B cell (primary cell): ENCODE data around the gene SHH. TPM values are rescaled to one million over a fixed set of nuclear protein-coding genes. Genes with fewer than 3 reads are reported as not detected.

Experiments used
- ATAC-seq: fragments of 200-7000 bp; cut with Tn5 transposase; one replicate; pipeline ENCODE4 v1.10.0; 2021; ENCODE audit warnings: low read depth, mild to moderate bottlenecking, moderate number of reproducible peaks, moderate library complexity
- CTCF ChIA-PET: fragments of 350-600 bp; sonication (Branson Sonifier 250); formaldehyde crosslinking; loops from one replicate; lab custom pipeline; 2021; ENCODE audit warnings: antibody characterized with exemption, inconsistent platforms; lab: Charles Lee
- POLR2A ChIA-PET: fragments of 350-600 bp; sonication (Branson Sonifier 250); formaldehyde crosslinking; loops from one replicate; lab custom pipeline; 2021; ENCODE audit warnings: antibody characterized with exemption; lab: Charles Lee
- DNase-seq: peaks from one replicate; pipeline ENCODE4 v3.0.0; 2013
- H2AFZ ChIP-seq: 2 replicates; pipeline ENCODE4 v1.6.1; 2012; ENCODE audit warnings: mild to moderate bottlenecking, low read depth, low read length; ENCODE audit not compliant: insufficient read depth, poor library complexity, severe bottlenecking
- H3K27ac ChIP-seq, 2 donors: 1 replicate in 1 of 2; 2 replicates in 1 of 2; pipeline ENCODE4 v1.5.1; 2012 to 2013; ENCODE audit warnings: low read length in 2 of 2, mild to moderate bottlenecking in 2 of 2, moderate library complexity in 1 of 2
- H3K27me3 ChIP-seq, 4 experiments: fragments of 200-600 bp in 1 of 4; sonication (generic) in 1 of 4; replicated peaks in 1 of 4; 1 replicate in 2 of 4; 2 replicates in 2 of 4; pipeline versions ENCODE4 v1.6.1 to v1.7.0; 2013 to 2016; ENCODE audit warnings: low read length in 3 of 4, mild to moderate bottlenecking in 2 of 4, mixed read lengths in 1 of 4, moderate library complexity in 1 of 4; ENCODE audit not compliant: insufficient read depth in 4 of 4, control insufficient read depth in 3 of 4; ENCODE audit errors: control extremely low read depth in 1 of 4
- H3K36me3 ChIP-seq, 2 experiments: replicated peaks in 1 of 2; 1 replicate in 1 of 2; 2 replicates in 1 of 2; pipeline versions ENCODE4 v1.6.1 to v1.7.1; 2013; ENCODE audit warnings: low read length in 1 of 2; ENCODE audit not compliant: insufficient read depth in 2 of 2, control insufficient read depth in 1 of 2; ENCODE audit errors: control extremely low read depth in 1 of 2, extremely low read depth in 1 of 2
- H3K4me1 ChIP-seq, 2 donors: fragments of 200-600 bp in 1 of 2; sonication (generic) in 1 of 2; 1 replicate in 1 of 2; 2 replicates in 1 of 2; pipeline versions ENCODE4 v1.5.1 to v1.6.1; 2013 to 2017; ENCODE audit warnings: low read length in 2 of 2; ENCODE audit not compliant: control insufficient read depth in 2 of 2, insufficient read depth in 2 of 2
- H3K4me2 ChIP-seq: replicated peaks from 2 replicates; pipeline ENCODE3; 2012; ENCODE audit warnings: mild to moderate bottlenecking, low read depth, low read length; ENCODE audit not compliant: poor library complexity, severe bottlenecking
- H3K4me3 ChIP-seq, 5 experiments: fragments of 200-600 bp in 1 of 5; sonication (generic) in 1 of 5; 1 replicate in 3 of 5; 2 replicates in 2 of 5; pipeline versions ENCODE4 v1.5.1 to v1.7.0; 2011 to 2016; ENCODE audit warnings: low read length in 4 of 5, mild to moderate bottlenecking in 4 of 5, low read depth in 2 of 5, control low read depth in 1 of 5, moderate library complexity in 1 of 5; ENCODE audit not compliant: insufficient read depth in 1 of 5; ENCODE audit errors: control extremely low read depth in 1 of 5, extremely low read depth in 1 of 5
- H3K79me2 ChIP-seq: fragments of 200-600 bp; sonication (generic); one replicate; pipeline ENCODE4 v1.6.0; 2016; ENCODE audit warnings: low read length; ENCODE audit not compliant: control insufficient read depth, insufficient read depth
- H3K9ac ChIP-seq: fragments of 200-600 bp; sonication (generic); 2 replicates; pipeline ENCODE4 v1.6.1; 2017; ENCODE audit warnings: mild to moderate bottlenecking, low read length, moderate library complexity
- H3K9me3 ChIP-seq, 3 donors: one replicate each; pipeline versions ENCODE4 v1.6.1 to v1.7.1; 2013; ENCODE audit warnings: low read length in 2 of 3; ENCODE audit not compliant: control insufficient read depth in 2 of 3, insufficient read depth in 1 of 3; ENCODE audit errors: control extremely low read depth in 1 of 3
- H4K20me1 ChIP-seq: 2 replicates; pipeline ENCODE4 v1.6.0; 2012; ENCODE audit warnings: mild to moderate bottlenecking, low read length; ENCODE audit not compliant: insufficient read depth, control insufficient read depth, poor library complexity, severe bottlenecking
- H3K27ac Mint-ChIP-seq: one replicate; pipeline ENCODE4 v1.8.0; 2021; ENCODE audit warnings: mixed read lengths
- H3K27me3 Mint-ChIP-seq: one replicate; pipeline ENCODE4 v1.8.0; 2021; ENCODE audit warnings: mixed read lengths
- H3K4me1 Mint-ChIP-seq: one replicate; pipeline ENCODE4 v1.8.0; 2021; ENCODE audit warnings: mixed read lengths
- H3K4me3 Mint-ChIP-seq: one replicate; pipeline ENCODE4 v1.8.0; 2021; ENCODE audit warnings: mixed read lengths
- H3K9me3 Mint-ChIP-seq: one replicate; pipeline ENCODE4 v1.8.0; 2022; ENCODE audit warnings: mixed read lengths; ENCODE audit not compliant: insufficient read depth
- CTCF ChIP-seq: fragments of 200-600 bp; IDR thresholded peaks from one replicate; pipeline ENCODE4 v1.8.0; 2022; ENCODE audit warnings: antibody characterized with exemption, mild to moderate bottlenecking
- EZH2 ChIP-seq: IDR thresholded peaks from 2 replicates; pipeline ENCODE4 v1.6.1; 2012; ENCODE audit warnings: borderline replicate concordance, low read depth, mild to moderate bottlenecking, moderate library complexity, low read length; ENCODE audit not compliant: insufficient read depth, poor library complexity, severe bottlenecking
- WGBS: methylation state at CpG from one replicate; pipeline ENCODE4 v1.1.5; 2013; ENCODE audit warnings: missing lambda C conversion rate; ENCODE audit not compliant: insufficient coverage; 5-methylcytosine and 5-hydroxymethylcytosine counted together
- intact Hi-C: fragments of 100-400 bp; cut with micrococcal nuclease; formaldehyde crosslinking; loops from one replicate; pipeline ENCODE4 v1.10.0; 2022
- polyA plus RNA-seq: library from polyadenylated mRNA; depleted of rRNA; stranded (reverse); fragments of >200 nt; gene quantifications from 2 replicates; pipeline ENCODE4 v1.2.3, GENCODE V29; 2012
- total RNA-seq, 2 donors: library from RNA; stranded (reverse); fragments of 120-200 nt in 1 of 2; gene quantifications; 1 replicate in 1 of 2; 2 replicates in 1 of 2; pipeline versions ENCODE4 v1.2.3 to v1.2.4, GENCODE V29; 2013 to 2022

SHH gene
- total and polyA plus RNA-seq, 2 donors (not counting 1 experiment from before 2014, with no cell fraction given): not detected

GRCh38 chr7:155792999-155793560 is 19.2 kb downstream of the SHH start:
- peaks cover 12% of the 10 kb centered on the region for H3K27me3 Mint-ChIP-seq

More at GRCh38 chr7:155792999-155793560, 19.2 kb downstream of the SHH start:
- TF ChIP-seq EZH2: no peak
- no peak for TF ChIP-seq CTCF
- Histone ChIP-seq H3K79me2 (no peaks in the 10 kb centered on the region), H3K4me2 (no peak overlapping the region), H4K20me1 (no peaks in the 10 kb centered on the region), H3K27me3 (peaks cover 0 to 22% (median 6%) of the 10 kb centered on the region in 4 experiments), H3K36me3 (no peaks in the 10 kb centered on the region), H3K27ac (no peak overlapping the region), H3K4me3 (no peak overlapping the region), H2AFZ (no peak overlapping the region), H3K4me1 (peaks cover 5 to 7% of the 10 kb centered on the region in 2 donors), H3K9me3 (no peaks in the 10 kb centered on the region), H3K9ac (no peak overlapping the region)
- ATAC-seq: no peak
- CTCF ChIA-PET: no interaction called here
- DNase-seq: no peak
- 92% methylated on average over 11 of the region's 11 CpGs for WGBS
- POLR2A ChIA-PET: no interaction called here
- intact Hi-C loops: no loop called here
- Mint-ChIP-seq H3K4me3 (no peak overlapping the region), H3K9me3 (no peaks in the 10 kb centered on the region), H3K4me1 (no peaks in the 10 kb centered on the region), H3K27ac (no peak overlapping the region)
